Stimulated activated CD8-positive, alpha-beta memory T cell treated with anti-CD3 and anti-CD28 coated beads, Interleukin-7, amount 100 ng/mL, for 48 hours (primary cell): ENCODE measurements around the gene TSSK3.
"Not testable (repeated sequence)": the region's sequence is repeated elsewhere in the genome, so short reads cannot be mapped to it uniquely, and the experiment has no call there.

ENCODE experiments used
- DNase-seq, 2 donors: peaks; one replicate each; pipeline ENCODE4 v3.0.0-alpha.2; 2020; ENCODE audit warnings: low read depth in 1 of 2; ENCODE audit errors: extremely low read depth in 1 of 2

The TSSK3 gene

DNA sequence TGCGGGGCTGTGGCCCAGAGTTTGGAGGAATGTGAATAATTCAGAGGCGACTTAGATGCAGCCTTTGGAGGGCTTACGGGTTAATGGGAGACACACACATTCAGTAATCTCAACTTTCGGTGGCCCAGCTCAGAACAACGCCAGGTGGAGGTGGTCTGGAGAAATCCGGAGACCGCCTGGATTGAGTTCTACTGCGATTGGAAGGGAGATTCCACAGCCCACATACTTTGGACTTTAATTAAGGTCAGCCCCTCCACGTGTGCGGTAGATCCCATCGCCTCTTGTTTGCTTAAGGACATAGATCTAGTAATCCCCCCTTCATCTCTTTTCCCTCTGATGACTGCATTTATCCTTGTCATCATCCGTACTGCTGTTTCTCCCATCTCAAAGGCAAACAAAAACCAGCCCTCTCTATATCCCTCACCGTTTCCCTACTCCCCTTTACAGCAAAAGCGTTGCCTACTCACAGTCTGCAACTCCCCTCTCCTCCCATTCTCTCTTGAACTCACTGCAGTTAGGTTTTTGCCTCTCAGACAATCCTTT is 32.6 kb downstream of the TSSK3 start:
- no peak for DNase-seq

DNA sequence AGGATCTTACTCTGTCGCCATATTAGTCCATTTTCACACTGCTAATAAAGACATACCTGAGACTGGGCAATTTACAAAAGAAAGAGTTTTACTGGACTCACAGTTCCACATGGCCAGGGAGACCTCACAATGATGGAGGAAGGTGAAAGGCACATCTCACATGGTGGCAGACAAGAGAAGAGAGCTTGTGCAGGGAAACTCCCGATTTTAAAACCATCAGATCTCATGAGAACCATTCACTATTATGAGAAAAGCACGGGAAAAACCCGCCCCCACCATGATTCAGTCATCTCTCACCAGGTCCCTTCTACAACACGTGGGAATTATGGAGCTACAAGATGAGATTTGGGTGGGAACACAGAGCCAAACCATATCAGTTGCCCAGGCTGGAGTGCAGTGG is 34.2 kb downstream of the TSSK3 start:
- DNase-seq, result not testable (repeated sequence)

DNA sequence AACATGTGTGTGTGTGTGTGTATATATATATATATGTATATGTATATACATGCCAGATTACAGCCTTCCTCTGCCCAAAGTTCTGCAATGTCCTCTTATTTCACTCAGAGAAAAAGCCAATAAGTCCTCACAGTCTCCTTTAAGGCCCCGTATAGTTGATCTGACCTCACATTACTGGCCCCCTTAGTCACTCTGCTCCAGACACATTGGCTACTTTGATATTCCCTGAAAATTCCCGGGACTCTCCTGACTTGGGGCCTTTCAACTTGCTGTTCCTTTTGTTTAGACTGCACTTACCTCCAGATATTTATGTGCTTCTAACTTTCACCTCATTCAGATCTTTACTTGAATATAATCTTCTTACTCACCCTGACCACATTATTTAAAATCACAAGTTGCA is 36.1 kb downstream of the TSSK3 start:
- DNase-seq, result no peak

DNA sequence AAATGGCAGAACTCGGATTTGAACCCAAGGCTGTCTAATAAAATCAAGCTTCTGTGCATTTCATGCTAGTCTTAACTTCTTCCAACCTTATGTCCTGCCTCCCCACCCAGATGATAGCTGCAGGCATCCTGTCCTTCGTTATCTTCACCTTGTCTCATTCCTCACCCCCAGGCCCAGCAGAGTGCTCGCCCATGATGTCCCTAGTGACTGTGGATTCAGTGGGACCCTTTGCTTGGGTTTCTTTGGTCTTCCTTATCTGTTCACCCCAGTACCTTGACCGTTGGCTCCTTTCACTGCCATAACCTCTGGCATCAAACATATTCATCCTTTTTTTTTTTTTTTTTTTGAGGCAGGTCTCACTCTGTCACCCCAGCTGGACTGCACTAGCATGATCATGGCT is 37.5 kb downstream of the TSSK3 start:
- DNase-seq, result no peak

DNA sequence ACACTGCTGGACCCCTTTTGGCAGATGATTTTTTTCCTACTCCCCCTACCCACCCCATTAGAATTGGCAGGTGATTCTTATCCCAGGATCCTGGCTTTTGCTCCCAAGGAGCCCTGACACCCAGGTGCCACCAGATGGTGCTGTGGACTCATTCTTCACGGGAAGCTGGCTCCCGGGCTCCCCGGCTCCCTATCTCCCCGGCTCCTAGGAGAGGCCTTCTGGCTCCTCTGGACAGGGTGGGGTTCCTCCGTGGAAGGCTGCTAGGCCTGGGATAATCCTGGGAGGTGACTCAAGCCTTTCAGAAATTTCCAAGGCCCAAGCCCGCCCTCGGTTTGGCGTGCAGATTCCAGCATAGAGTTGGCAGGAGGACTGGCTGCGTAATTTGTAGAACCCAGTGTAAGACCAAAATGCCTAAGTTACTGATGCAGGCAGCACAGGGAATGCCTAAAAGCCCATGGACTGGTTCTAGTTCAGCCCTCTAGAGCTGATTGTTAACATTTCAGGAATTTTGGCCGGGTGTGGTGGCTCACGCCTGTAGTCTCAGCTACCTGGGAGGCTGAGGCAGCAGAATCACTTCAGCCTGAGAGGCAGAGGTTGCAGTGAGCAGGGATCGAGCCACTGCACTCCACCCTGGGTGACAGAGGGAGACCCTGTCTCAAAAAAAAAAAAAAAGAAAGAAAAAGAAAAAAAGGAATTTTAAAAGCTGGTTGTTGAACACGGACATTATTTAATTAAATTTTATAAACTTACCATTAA is 38.7 kb downstream of the TSSK3 start:
- DNase-seq, result peak; percentile 11 to 13

DNA sequence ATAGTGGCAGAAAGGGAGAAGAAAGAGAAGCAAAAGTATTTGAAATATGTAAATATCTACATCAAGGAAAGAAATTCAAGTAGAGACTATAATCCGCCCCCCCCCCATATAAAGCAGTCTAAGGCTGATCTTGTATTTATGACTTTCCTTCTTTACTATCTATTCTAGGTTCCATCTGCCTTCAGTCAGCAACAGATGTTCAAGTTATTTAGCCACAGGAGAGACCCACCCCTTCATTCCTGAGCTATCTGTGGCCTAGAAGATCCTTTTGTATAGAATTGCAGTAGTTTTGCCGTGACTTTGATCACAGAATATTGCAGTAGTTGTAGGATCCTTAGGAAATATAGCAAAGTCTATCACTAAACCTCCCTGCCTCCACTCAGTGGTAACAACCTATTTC is 42.6 kb downstream of the TSSK3 start:
- no peak for DNase-seq

DNA sequence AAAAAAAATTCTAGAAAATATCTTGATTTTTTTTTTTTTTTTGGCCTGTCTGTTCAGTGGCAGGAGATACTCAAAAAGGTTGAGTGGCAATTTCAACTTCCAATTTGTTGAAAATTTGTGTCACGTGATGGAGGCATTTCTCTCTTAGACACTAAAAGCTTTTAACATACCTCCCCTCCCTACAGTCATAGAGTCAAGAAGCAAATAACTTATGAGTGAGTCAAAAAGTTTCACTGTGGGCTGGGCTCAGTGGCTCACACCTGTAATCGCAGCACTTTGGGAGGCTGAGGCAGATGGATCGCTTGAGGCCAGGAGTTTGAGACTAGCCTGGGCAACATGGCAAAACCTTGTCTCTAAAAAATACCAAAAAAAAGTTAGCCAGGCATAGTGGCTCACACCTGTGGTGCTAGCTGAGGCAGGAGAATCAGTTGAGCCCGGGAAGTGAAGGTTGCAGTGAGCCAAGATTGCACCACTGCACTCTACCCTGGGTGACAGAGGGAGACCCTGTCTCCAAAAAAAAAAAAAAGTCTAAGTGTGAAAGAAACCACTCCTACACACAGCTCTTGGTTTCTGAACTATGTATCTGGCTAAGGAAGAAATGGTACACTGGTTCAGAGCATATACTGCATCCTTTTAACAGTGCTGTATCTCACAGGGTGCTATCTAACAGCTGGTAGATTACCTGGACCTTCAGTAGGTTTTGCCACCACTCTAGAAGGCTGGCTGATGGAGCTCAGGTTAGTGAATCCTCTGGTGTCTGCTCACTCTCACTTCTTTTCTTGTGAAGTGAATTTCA is 43.5 kb downstream of the TSSK3 start:
- no peak for DNase-seq

DNA sequence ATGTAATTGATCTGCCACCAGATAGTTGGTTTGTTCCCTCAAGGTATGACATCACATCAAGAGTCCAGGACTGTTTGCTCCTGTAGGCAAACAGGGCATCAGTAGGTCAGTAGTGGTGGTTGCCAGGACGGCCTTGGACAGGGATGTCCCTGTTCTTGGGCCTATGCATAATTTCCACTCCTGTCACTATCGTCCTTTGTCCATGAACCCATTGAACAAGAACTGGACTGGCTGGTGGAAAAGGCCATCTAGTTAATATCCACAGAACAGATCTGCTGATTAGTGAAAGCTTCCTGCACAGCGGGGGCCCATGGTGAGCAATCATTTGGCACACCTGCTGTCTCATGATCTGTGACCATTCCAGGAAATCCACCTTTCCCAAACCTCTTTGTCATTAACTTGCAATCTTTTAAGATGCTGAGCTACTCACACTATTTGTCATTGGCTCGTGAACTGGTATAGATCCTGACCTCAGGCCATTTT is 44.3 kb downstream of the TSSK3 start:
- no peak for DNase-seq

DNA sequence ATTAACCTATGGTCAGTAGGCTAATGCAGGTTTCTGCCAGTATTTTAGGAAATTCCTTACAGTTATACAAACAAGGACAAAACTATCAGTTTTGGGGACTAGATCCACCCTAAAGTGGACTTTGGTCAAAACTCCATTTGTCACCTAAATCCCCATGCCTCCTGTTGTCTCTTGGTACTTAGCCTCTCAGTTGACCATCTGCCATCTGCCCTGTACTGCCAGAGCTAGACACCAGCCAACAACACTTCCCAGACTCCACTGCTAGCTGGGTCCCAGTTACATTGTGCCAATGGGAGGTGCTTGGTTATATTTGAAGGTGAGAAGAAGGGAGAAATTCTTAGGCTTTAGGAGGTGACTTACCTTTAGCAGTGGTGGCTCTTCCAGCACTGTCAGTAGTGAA is 48.9 kb downstream of the TSSK3 start:
- DNase-seq, result no peak

DNA sequence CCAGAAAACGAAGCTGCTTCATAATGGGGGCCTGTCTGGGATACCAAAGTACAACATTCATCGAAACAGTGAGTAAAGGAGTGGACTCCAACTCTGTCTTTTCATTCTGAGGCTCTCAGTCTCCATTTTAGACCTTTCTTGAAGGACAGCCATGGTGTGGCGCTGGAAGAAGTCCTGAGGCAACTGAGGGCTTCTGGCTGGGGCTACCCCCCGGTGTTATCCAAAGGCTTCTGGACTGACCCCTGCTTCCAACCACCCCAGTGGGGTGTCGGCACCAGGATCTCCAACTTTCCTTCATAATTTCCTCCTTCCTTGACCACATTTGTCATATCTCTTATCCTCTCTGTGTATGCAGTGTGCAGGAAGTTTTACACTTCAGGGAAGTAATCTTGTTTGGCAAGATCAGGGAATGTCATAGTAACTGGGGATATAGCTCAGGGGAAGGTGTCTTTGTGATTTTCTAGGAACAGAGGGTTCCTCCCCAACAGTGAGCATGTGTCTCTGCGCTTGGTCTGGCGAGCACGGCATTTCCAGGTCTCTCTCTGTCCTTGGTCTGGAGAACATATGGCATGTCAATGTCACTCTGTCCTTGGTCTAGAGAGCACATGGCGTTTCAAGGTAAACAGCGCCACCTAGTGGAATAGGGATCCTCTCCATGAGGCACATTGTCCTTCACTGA is 51.3 kb downstream of the TSSK3 start:
- DNase-seq, result peak; percentile 23 to 61
